HG03039 (cell line): ENCODE measurements around the gene VASH2.
"Not testable (repeated sequence)": the region's sequence is repeated elsewhere in the genome, so short reads cannot be mapped to it uniquely, and the experiment has no call there.

Source experiments
- ATAC-seq: cut with Tn5 transposase; IDR thresholded peaks from one replicate; pipeline ENCODE4 v1.9.1; 2021; ENCODE audit warnings: mild to moderate bottlenecking, moderate library complexity; ENCODE audit not compliant: unreplicated experiment

The VASH2 gene

DNA sequence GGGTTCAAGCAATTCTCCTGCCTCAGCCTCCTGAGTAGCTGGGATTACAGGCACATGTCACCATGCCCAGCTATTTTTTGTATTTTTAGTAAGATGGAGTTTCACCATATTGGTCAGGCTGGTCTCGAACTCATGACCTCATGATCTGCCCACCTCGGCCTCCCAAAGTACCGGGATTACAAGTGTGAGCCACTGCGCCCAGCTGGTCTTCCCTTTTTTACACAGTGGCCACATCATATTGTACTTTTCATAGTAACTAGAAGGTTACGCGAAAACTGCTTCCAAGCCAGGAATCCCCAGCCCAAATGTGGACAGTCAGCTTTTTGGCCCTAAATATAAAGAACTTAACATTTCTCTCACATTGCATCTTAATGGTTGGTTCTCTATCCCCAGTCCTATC, 4.2 kb downstream of the VASH2 start:
- ATAC-seq: no peak

- ATAC-seq: no peak
These were observed 4.8 kb downstream of the VASH2 start for GRCh38 chr1:212955098-212955497.

DNA sequence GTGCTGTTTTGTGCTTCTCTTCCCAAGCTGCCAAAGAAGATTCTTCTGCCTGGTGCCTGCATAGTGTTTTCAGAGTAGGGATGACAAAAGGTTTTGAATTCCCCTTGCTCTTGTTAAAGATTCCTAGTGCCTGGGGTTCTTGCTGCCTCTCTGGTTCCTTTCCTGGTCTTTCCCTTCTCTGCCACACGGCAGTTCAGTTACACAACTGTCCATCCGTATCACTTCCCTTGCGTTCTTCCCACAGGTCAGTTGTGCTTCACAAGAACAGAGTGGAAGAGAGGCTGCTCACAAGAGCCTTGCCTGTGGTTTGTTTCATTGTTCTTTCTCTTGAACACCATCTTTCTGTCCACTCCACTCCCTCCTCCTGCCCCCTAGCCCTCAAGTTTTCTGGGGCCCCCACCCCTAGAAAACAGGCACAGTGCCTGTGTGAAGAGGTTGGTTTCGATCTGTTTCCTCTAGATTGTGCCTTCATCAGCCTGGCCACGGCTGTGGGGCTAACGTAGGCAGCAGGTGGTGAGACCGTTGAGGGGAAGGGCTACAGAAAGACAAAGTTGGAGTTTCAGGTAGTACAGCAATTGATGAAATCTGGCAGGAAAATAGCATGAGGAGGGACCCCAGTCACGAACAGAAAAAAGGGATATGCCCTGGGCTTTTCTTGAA, 5.8 kb downstream of the VASH2 start:
- ATAC-seq: no peak

- no peak for ATAC-seq
These were observed 7.2 kb downstream of the VASH2 start for GRCh38 chr1:212957546-212957945.

DNA sequence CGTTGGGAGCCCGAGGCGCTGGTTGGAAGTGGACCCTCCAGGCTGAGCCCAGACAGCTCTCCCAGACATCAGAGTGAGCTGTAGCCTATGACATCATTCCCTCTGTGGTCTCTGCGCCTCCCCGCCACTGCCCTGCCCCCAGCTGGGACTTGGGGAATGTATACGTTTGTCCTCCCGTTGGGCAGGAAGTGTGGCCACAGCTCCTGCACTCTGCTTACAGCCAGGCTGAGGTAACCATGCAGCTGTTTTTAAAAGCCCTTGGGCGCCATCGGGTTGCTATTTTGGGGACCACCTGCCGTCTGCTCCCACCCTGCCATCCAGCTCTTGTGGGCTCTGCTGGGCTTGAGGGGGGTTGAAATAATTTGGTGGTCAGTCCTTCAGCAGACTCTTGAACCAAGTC, 7.8 kb downstream of the VASH2 start:
- no peak for ATAC-seq

- peak; percentile 69 for ATAC-seq
These were observed 9.2 kb downstream of the VASH2 start for GRCh38 chr1:212959266-212960220.

DNA sequence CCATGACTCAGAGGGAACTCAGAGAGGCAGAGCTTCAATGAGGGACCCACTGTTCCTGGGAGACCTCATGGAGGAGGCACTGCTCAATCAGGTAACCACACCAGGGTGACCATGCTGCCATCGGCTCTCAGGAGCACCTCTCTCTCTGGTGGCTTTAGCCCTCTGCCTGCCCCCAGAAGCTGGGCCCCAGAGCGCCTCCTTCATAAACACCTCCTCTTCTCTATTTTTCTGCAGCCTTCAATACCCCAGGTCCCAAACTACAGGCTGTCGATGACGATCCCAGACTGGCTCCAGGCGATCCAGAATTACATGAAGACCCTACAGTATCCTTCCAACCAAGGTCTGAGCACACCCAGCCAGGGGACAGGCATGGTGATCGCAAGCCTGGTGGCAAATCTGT, 10.6 kb downstream of the VASH2 start:
- no peak for ATAC-seq

- no peak for ATAC-seq
These were observed 12.2 kb downstream of the VASH2 start for GRCh38 chr1:212962509-212962908.

DNA sequence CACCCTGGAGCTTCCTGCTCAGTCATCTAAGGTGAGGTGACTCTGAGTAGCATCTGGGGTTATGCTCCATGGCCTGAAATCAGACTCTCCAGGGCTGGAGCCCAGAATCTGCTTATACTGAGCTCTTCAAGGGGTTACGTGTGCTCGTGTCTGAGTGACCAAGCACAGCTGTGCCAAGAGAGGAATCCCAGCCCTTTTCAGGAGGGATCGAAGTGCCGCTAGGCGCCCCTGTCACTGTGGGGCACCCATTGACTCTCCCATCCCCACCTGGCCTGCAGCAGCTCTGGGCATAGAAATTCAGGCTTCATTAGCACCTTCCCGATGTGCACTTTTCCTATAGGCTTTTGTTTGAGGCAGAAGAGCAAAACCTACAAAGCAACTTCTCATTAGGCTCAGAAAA, 13.8 kb downstream of the VASH2 start:
- no peak for ATAC-seq

- not testable (repeated sequence) for ATAC-seq
These were observed 14.7 kb downstream of the VASH2 start for GRCh38 chr1:212964993-212965392.

DNA sequence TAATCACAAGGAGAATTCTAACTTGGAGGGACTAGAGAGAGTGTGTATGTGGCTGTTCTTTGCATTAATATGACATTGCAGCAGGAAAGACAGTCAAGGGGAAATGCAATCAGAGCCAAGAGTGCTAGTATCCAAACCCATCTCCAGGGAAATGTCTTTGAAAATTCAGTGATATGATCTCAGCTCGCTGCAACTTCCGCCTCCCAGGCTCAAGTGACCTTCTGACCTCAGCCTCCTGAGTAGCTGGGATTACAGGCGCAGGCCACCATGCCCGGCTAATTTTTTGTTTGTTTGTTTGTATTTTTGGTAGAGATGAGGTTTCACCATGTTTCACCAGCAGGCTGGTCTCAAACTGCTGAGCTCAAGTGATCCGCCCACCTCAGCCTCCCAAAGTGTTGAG, 16.3 kb downstream of the VASH2 start:
- ATAC-seq: no peak

DNA sequence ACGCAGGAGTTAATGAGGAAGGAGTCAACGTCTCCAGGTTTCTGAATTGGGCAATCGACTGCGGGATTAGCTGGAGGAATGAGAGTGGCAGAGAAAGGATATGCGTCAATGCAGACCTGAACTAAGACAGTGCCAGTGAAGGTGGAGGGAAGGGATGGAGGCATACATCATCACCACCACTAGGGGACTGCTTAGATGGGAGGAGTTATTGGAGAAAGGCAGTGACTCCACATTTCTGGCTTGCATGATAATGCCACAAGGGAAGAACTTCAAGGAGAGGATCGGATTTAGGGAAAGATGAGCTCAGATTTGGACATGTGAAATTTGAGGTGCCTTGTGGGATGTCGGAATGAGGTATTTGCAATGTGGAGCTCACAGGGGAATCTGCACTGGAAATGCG, 17.5 kb downstream of the VASH2 start:
- ATAC-seq: no peak

DNA sequence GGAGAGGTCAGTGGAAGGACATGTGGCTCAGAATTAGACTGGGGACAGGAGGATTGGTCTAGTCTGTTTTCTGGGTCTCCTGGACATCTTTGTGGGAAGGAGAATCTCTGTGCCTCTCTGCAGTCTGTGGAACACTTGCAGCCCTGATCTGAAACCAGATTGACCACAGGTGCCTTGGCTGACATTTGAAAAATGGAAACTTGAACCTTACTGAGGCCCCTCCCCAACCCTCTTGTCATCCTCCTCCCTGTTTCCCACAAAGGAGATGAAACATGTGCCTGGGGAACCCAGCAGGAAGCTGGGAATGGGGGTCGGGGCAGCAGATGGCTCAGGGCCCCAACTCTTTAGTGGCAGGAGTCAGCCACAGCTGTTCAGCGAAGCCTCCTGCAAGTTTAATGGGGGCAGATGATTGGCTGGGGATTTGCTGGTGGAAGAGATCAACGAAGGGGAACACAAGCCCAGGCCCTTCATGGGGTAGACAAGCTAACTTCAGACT, 18.1 kb downstream of the VASH2 start:
- ATAC-seq: no peak

- no peak for ATAC-seq
These were observed 19.7 kb downstream of the VASH2 start for GRCh38 chr1:212970085-212970484.

- ATAC-seq: no peak
These were observed 21.0 kb downstream of the VASH2 start for GRCh38 chr1:212971312-212971711.

- ATAC-seq: no peak
These were observed 23.1 kb downstream of the VASH2 start for GRCh38 chr1:212973426-212973825.

DNA sequence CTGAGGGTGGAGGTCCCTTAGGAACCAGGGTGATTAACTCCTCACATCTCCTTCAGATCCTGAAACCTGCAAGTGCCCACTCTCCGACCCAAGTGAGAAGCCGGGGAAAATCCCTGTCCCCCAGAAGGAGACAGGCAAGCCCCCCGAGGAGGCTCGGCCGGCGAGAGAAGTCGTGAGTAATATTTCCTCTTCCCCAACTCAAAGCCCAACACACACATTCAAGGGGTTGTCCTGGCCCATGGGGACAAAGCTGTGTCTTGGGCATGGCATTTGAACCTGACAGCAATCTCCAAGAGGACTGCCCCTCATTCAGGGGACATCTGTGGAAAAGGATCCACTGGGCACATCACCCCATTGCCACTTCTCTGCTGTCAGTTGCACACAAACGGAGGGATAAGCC, 23.6 kb downstream of the VASH2 start:
- no peak for ATAC-seq

- ATAC-seq: no peak
These were observed 24.4 kb downstream of the VASH2 start for GRCh38 chr1:212974711-212975110.

DNA sequence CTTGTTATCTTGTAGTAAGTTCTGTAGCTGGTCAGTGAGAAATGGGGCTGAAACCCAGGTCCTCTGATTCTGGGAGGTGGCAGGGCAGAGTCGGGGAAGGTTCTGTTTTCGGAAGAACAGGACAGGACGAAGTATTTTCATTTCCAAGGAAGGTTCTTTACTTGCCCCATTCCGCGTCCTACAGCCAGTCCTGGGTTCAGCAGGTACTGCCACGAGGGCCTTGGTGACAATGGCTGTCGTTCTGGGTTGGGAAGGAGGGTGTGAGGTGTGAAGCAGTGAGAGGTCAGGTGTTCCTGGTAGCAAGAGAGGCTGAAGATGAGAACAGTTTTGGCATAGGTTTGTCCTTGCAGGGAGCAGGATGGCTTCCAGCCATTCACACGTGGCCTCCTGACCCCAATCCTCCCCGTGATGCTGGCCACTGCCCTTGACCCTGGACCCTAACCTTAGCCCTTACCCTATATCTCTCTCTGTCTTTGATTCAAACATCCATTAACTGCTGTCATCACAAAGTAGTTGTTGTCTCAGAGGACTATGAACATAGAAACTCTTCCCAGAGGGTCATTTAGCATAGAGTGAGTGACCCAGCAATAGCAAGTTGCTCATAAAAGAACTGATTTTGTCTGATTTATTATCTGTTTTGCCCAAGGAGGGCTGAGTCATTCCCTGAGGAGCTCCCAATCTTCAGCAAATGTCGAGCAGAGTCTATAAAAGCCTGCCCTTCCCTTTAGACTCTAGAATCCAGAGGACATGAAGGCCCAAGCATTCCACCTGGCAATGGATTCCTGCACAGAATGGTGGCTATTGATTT, 25.0 kb downstream of the VASH2 start:
- no peak for ATAC-seq

DNA sequence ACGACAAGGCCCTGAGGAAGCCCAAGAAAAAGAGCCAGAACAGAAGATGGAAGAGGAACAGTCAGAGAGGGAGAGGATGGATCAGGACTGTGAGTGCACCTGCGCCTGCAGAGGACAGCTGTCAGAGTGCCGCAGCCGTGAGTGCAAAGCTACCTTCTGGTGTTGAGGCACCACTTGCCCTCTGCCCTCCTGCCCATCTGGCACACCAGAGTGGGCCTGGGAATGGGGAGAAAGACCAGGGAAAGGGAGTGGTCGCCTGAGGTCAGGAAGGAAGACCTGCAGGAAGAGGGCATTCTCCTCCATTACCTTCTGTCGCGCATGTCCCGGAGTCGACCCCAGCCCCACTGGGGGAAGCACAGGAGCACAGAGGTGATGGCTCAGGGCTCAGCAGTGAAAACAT, 26.2 kb downstream of the VASH2 start:
- no peak for ATAC-seq
